SU-DHL-6 (cell line): ENCODE measurements around the gene STX8.

ENCODE experiments used
- H2AFZ ChIP-seq: fragments of 200-600 bp; sonication (generic); 2 replicates; pipeline ENCODE4 v1.6.1; 2014; ENCODE audit warnings: low read depth, mild to moderate bottlenecking, moderate library complexity, mixed read lengths, antibody characterized with exemption, low read length; ENCODE audit not compliant: severe bottlenecking
- H3F3A ChIP-seq: fragments of 200-600 bp; shearing (Covaris generic); 2 replicates; pipeline ENCODE4 v1.6.0; 2016; ENCODE audit warnings: antibody characterized with exemption, mild to moderate bottlenecking; ENCODE audit not compliant: insufficient read depth
- H3K27ac ChIP-seq: fragments of 200-600 bp; sonication (generic); 2 replicates; pipeline ENCODE4 v1.5.1; 2016; ENCODE audit warnings: low read depth, mild to moderate bottlenecking, low read length, moderate library complexity, mixed read lengths
- H3K27me3 ChIP-seq: fragments of 200-600 bp; sonication (generic), shearing (Covaris generic); 2 replicates; pipeline ENCODE4 v1.6.0; 2014; ENCODE audit warnings: mild to moderate bottlenecking, low read length
- H3K36me3 ChIP-seq: fragments of 200-600 bp; sonication (generic); 2 replicates; pipeline ENCODE4 v1.6.1; 2014; ENCODE audit warnings: mild to moderate bottlenecking, low read length, mixed read lengths
- H3K4me2 ChIP-seq: fragments of 300-600, 200-600 bp; shearing (Covaris generic), sonication (generic); 2 replicates; pipeline ENCODE4 v1.6.0; 2014; ENCODE audit warnings: low read length, low read depth, mild to moderate bottlenecking; ENCODE audit not compliant: poor library complexity, severe bottlenecking
- H3K4me3 ChIP-seq: fragments of 200-600 bp; sonication (generic); 2 replicates; pipeline ENCODE4 v1.5.1; 2014; ENCODE audit warnings: antibody characterized with exemption, low read length, mild to moderate bottlenecking, mixed read lengths; ENCODE audit not compliant: insufficient read depth, poor library complexity, severe bottlenecking
- H3K79me2 ChIP-seq: fragments of 200-600 bp; sonication (generic); 2 replicates; pipeline ENCODE4 v1.6.1; 2014; ENCODE audit warnings: mild to moderate bottlenecking, low read length, moderate library complexity; ENCODE audit not compliant: insufficient read depth
- H3K9ac ChIP-seq: fragments of 200-600 bp; sonication (generic); 2 replicates; pipeline ENCODE4 v1.7.0; 2014; ENCODE audit warnings: mild to moderate bottlenecking, low read length
- H3K9me2 ChIP-seq: fragments of 200-600 bp; sonication (generic); replicated peaks from 2 replicates; pipeline ENCODE4 v1.6.1; 2014; ENCODE audit warnings: low read length; ENCODE audit not compliant: insufficient read depth
- H3K9me3 ChIP-seq: fragments of 200-600 bp; sonication (generic); 2 replicates; pipeline ENCODE4 v1.6.1; 2014; ENCODE audit warnings: low read length, mixed read lengths; ENCODE audit not compliant: insufficient read depth
- H4K20me1 ChIP-seq: fragments of 200-600 bp; sonication (generic); 2 replicates; pipeline ENCODE4 v1.6.1; 2014; ENCODE audit warnings: low read depth, mild to moderate bottlenecking, antibody characterized with exemption, low read length, moderate library complexity, mixed read lengths
- CTCF ChIP-seq: fragments of 200-600 bp; sonication (generic); IDR thresholded peaks from one replicate; pipeline ENCODE4 v1.5.1; 2017; ENCODE audit warnings: antibody characterized with exemption, mild to moderate bottlenecking, low read length, moderate library complexity; ENCODE audit not compliant: insufficient read depth, poor library complexity, severe bottlenecking
- EZH2phosphoT487 ChIP-seq: fragments of 200-600 bp; sonication (generic), shearing (Covaris generic); conservative IDR thresholded peaks from 2 replicates; pipeline ENCODE4 v1.6.1; 2018; ENCODE audit warnings: mild to moderate bottlenecking, antibody characterized with exemption, low read length, moderate library complexity, mixed read lengths

The STX8 gene

DNA sequence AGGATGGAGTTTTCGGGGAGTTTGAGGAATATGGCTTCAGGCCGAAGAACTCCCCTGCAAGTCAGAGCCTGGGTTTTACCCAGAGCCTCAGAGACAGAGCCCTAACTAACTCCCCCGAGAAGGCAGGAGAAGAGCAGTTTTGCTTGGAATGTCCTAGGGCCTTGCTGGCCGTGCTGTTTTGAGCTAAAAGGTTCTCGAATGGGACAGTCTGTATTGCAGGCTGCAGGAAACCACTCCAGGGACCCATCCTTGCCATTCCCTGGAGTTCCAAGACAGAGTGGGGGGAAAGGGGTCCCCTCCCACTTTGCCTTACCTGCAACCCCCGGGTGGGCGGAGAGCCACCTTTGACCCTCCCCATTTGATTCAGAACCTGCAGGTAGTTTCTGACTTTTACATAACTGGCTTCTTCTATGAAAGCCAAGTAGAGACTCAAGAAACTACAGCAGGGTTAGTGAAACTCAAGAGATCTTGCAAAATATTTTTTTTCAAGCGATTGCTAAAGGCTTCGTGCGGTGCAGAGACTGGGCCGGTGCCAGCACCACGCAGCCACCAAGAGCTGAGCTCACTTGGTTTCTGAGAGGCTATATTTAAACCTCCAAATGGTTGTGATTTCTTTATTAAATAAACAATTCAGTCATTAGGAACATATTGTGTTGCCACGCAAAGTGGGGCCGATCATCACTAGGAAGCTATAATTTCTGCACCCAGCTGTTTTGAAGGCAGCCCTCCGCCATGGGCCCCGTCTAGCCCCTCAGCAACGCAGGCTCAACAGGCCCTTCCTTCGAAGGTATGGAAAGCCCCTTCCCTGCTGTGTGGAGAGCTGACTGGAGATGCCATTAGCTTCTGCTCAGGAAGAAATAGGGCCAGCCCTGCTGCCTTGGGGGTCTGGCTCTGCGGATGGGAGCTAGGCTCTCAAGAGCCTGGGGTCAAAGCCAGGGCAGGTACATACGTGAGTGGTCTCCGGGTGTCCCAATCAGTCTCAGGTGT lies 331.3 kb downstream of the STX8 start:
- Histone ChIP-seq H3K9me3 (no peaks in the 10 kb centered on the region), H3K9ac (no peak overlapping the region), H3K27me3 (no peaks in the 10 kb centered on the region), H2AFZ (no peak overlapping the region), H3K4me3 (no peak overlapping the region), H3K27ac (no peak overlapping the region), H4K20me1 (no peaks in the 10 kb centered on the region), H3F3A (no peaks in the 10 kb centered on the region), H3K79me2 (no peaks in the 10 kb centered on the region), H3K4me2 (no peak overlapping the region), H3K36me3 (no peaks in the 10 kb centered on the region), H3K9me2 (no peaks in the 10 kb centered on the region)
- TF ChIP-seq EZH2phosphoT487 = no peak
- TF ChIP-seq CTCF = no peak

DNA sequence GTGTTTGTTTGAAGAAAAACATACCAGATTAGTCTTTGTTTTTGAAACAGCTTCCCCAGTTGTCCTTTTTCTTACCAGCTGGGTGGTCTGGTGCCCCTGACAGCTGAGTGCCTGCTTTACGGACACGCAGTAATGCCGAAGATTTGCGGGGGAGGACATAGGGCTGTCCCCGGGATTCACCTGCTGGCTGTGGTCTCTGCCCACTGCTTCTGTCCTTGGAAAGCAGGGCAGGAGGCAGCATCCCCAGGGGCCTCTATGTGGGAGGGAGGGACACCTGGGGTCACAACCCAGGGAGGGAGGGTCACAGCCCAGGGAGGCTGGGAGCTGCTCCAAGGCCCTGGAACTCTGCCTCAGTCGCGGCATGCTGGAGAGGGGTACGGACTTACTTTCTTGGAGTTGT lies 332.6 kb downstream of the STX8 start:
- Histone ChIP-seq H3K27ac (no peak overlapping the region), H3K36me3 (no peaks in the 10 kb centered on the region), H4K20me1 (no peaks in the 10 kb centered on the region)

DNA sequence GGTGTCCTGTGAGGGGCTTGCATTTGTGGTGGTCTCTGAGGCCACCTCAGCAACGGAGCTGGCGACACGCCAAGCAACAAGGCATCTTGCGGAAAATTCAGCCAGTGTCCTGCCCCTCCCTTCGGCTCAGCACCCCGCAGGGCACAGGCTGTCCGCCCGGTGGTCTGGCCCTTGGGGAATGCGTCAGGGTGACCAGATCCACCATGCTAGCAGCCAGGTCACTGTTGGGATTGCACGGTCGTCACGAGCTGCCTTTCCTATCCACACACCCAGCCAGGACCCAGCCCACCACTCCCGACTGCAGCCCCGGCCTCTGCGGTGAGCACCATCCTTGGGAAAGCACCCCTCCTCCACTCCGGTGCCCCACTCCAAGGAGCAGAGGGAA lies 333.1 kb downstream of the STX8 start:
- H3K4me3 ChIP-seq = no peak overlapping the region
- no peaks in the 10 kb centered on the region for H3K27me3 ChIP-seq
- no peaks in the 10 kb centered on the region for H3K9me3 ChIP-seq
- no peak overlapping the region for H3K27ac ChIP-seq
- TF ChIP-seq EZH2phosphoT487 (no peak), CTCF (no peak)
- H3K9me2 ChIP-seq = no peaks in the 10 kb centered on the region
- no peaks in the 10 kb centered on the region for H3K79me2 ChIP-seq
- no peaks in the 10 kb centered on the region for H3K36me3 ChIP-seq
- no peak overlapping the region for H2AFZ ChIP-seq
- H3K9ac ChIP-seq = no peak overlapping the region
- no peaks in the 10 kb centered on the region for H4K20me1 ChIP-seq
- no peak overlapping the region for H3K4me2 ChIP-seq
- H3F3A ChIP-seq = no peaks in the 10 kb centered on the region

More for the DNA sequence above, 332.6 kb downstream of the STX8 start:
- no peak for TF ChIP-seq CTCF
- TF ChIP-seq EZH2phosphoT487 = no peak
- H3K9me2 ChIP-seq = no peaks in the 10 kb centered on the region
- H2AFZ ChIP-seq = no peak overlapping the region
- H3K4me2 ChIP-seq = no peak overlapping the region
- no peak overlapping the region for H3K4me3 ChIP-seq
- H3K27me3 ChIP-seq = no peaks in the 10 kb centered on the region
- no peaks in the 10 kb centered on the region for H3F3A ChIP-seq
- H3K9ac ChIP-seq = no peak overlapping the region
- H3K79me2 ChIP-seq = no peaks in the 10 kb centered on the region
- H3K9me3 ChIP-seq = no peaks in the 10 kb centered on the region
